GM23248 (cell line): ENCODE results near the gene TAF10. TPM values are rescaled to one million over a fixed set of nuclear protein-coding genes. Genes with fewer than 3 reads are reported as not detected.

Experiments used
- DNase-seq: peaks from one replicate; pipeline ENCODE4 v3.0.0-alpha.2; 2015
- H2AFZ ChIP-seq: fragments of 200-600 bp; sonication (generic); 2 replicates; pipeline ENCODE4 v1.6.1; 2016; ENCODE audit warnings: antibody characterized with exemption
- H3F3A ChIP-seq: fragments of 200-600 bp; sonication (generic); 2 replicates; pipeline ENCODE4 v1.6.1; 2016; ENCODE audit warnings: mild to moderate bottlenecking, antibody characterized with exemption, mixed run types; ENCODE audit not compliant: insufficient read depth
- H3K27ac ChIP-seq: fragments of 200-600 bp; sonication (generic); 2 replicates; pipeline ENCODE4 v1.5.1; 2016; ENCODE audit warnings: mild to moderate bottlenecking
- H3K27me3 ChIP-seq: fragments of 200-600 bp; sonication (generic); replicated peaks from 2 replicates; pipeline ENCODE4 v1.6.1; 2016; ENCODE audit warnings: mild to moderate bottlenecking; ENCODE audit not compliant: insufficient read depth
- H3K36me3 ChIP-seq: fragments of 200-600 bp; sonication (generic); 2 replicates; pipeline ENCODE4 v1.6.1; 2016; ENCODE audit warnings: low read depth, mild to moderate bottlenecking
- H3K4me1 ChIP-seq: fragments of 200-600 bp; sonication (generic); 2 replicates; pipeline ENCODE4 v1.6.1; 2016; ENCODE audit warnings: mild to moderate bottlenecking; ENCODE audit not compliant: insufficient read depth
- H3K4me2 ChIP-seq: fragments of 200-600 bp; sonication (generic); one replicate; pipeline ENCODE4 v1.6.1; 2016; ENCODE audit warnings: mild to moderate bottlenecking; ENCODE audit not compliant: unreplicated experiment
- H3K4me3 ChIP-seq: fragments of 200-600 bp; sonication (generic); 2 replicates; pipeline ENCODE4 v1.5.1; 2016; ENCODE audit warnings: mild to moderate bottlenecking
- H3K79me2 ChIP-seq: fragments of 200-600 bp; sonication (generic); 2 replicates; pipeline ENCODE4 v1.6.1; 2016; ENCODE audit warnings: mild to moderate bottlenecking; ENCODE audit not compliant: insufficient read depth
- H3K9ac ChIP-seq: fragments of 200-600 bp; sonication (generic); 2 replicates; pipeline ENCODE4 v1.6.1; 2016; ENCODE audit warnings: mild to moderate bottlenecking
- H3K9me2 ChIP-seq: fragments of 200-600 bp; sonication (generic); 2 replicates; pipeline ENCODE4 v1.6.1; 2016; ENCODE audit warnings: mixed run types, mild to moderate bottlenecking, moderate library complexity; ENCODE audit not compliant: insufficient read depth
- H3K9me3 ChIP-seq: fragments of 200-600 bp; sonication (generic); one replicate; pipeline ENCODE4 v1.6.1; 2017; ENCODE audit warnings: low read depth
- H4K20me1 ChIP-seq: fragments of 200-600 bp; sonication (generic); 2 replicates; pipeline ENCODE4 v1.6.0; 2016; ENCODE audit not compliant: insufficient read depth
- EZH2 ChIP-seq: fragments of 200-600 bp; sonication (generic); IDR thresholded peaks from 2 replicates; pipeline ENCODE4 v1.6.1; 2018; ENCODE audit warnings: antibody characterized with exemption, mild to moderate bottlenecking; ENCODE audit not compliant: insufficient read depth, poor library complexity, severe bottlenecking
- EZH2phosphoT487 ChIP-seq: fragments of 200-600 bp; sonication (generic); IDR thresholded peaks from 2 replicates; pipeline ENCODE4 v1.6.1; 2018; ENCODE audit warnings: antibody characterized with exemption, moderate library complexity, mild to moderate bottlenecking, low read depth; ENCODE audit not compliant: insufficient read depth
- WGBS, 2 experiments: methylation state at CpG; one replicate each; pipeline ENCODE4 v1.1.6; 2015 to 2017; ENCODE audit warnings: low lambda C conversion rate in 2 of 2, low coverage in 1 of 2; ENCODE audit errors: missing lambda C conversion rate in 2 of 2; 5-methylcytosine and 5-hydroxymethylcytosine counted together
- in situ Hi-C: fragments of 300-500 bp; cut with MboI; formaldehyde crosslinking; loops from 2 replicates; pipeline ENCODE4 v1.15.0; 2020
- polyA plus RNA-seq: library from polyadenylated mRNA; unstranded; fragments of >200 nt; fragmentation: Nextera tagmentation; extraction: Ambion mirVana; gene quantifications from 2 replicates; pipeline ENCODE4 v1.2.1, GENCODE V29; 2016
- total RNA-seq: library from RNA; depleted of rRNA; stranded (reverse); fragments of >200 nt; shearing (Covaris generic); gene quantifications from 2 replicates; pipeline ENCODE4 v1.2.3, GENCODE V29; 2014

TAF10 gene
- total and polyA plus RNA-seq, 2 experiments from 2014 or later: 67.9 to 172 TPM

DNA sequence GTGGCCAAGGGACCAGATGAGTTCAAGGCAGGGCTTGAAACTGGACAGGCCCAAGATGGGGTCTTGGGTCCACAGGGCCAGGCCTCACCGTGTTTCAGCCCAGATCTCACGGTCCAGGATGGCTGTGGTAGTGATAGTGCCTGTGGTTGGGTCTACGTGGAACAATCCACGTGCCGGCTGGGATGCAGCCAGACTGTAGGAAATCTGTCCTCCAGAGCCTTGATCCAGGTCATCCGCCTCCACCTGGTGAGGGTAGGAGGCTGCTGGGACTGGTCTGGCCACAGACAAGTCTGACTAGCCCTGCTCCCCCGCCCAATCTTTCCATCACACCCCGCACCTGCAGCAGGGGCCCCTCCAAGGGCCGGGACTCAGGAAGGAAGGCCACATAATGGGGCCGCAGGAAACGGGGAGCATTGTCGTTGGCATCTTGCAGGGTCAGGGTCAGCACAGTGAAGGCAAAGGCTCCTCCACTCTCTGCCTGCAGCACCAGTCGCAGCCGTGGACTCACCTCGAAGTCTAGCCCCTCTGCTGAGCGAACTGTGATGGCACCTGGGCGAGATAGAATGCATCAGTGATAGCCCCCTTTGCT is 13.9 kb upstream of the TAF10 start:
- Histone ChIP-seq H3F3A (no peaks in the 10 kb centered on the region), H3K4me1 (no peaks in the 10 kb centered on the region), H3K9me2 (no peaks in the 10 kb centered on the region), H3K9ac (no peak overlapping the region), H3K36me3 (no peaks in the 10 kb centered on the region), H3K27me3 (no peaks in the 10 kb centered on the region), H3K79me2 (no peaks in the 10 kb centered on the region), H4K20me1 (no peaks in the 10 kb centered on the region), H3K4me3 (no peak overlapping the region), H3K4me2 (no peak overlapping the region), H2AFZ (no peak overlapping the region), H3K27ac (no peak overlapping the region), H3K9me3 (no peaks in the 10 kb centered on the region)
- WGBS, 2 experiments: 90 to 93% methylated on average over 17 of the region's 17 CpGs
- in situ Hi-C loops: no loop called here
- TF ChIP-seq EZH2 (no peak), EZH2phosphoT487 (no peak)
- no peak for DNase-seq

DNA sequence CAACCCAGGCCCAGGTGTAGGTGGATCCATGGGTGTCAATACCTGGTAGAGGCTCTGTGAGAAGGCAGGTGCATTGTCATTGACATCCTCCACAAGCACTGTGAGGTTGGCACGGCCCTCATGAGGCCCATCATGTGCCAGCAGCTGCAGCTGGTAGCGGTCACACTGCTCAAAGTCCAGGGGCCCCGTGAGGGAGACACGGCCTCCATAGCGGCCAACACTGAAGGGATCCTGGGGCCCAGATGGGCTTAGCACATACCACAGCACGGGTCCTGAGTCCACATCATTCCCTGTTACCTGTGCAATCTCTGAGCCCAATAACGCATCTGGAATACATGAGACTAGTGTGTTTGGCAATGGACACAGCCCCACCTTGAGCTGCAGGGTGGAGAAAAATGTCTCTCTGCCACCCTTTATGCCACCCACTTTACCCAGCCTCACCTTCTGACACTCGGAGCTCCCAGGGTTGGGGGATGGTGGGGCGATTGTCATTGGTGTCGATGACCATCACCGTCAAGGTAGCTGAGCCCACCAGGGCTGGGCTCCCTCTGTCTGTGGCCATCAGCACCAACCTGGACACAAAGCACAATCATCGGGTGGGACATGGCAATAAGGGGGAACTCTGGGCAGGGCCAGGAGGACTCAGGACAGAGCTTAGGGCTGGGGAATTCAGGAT is 13.3 kb upstream of the TAF10 start:
- Histone ChIP-seq H3K4me2 (no peak overlapping the region), H4K20me1 (no peaks in the 10 kb centered on the region), H3K4me3 (no peak overlapping the region), H3F3A (no peaks in the 10 kb centered on the region), H2AFZ (no peak overlapping the region), H3K9me3 (no peaks in the 10 kb centered on the region), H3K9ac (no peak overlapping the region), H3K36me3 (no peaks in the 10 kb centered on the region), H3K27me3 (no peaks in the 10 kb centered on the region), H3K4me1 (no peaks in the 10 kb centered on the region), H3K79me2 (no peaks in the 10 kb centered on the region), H3K27ac (no peak overlapping the region), H3K9me2 (no peaks in the 10 kb centered on the region)
- 76 to 78% methylated on average over 12 of the region's 12 CpGs for WGBS, 2 experiments
- TF ChIP-seq EZH2 (no peak), EZH2phosphoT487 (no peak)
- DNase-seq: no peak
- in situ Hi-C loops: no loop called here

DNA sequence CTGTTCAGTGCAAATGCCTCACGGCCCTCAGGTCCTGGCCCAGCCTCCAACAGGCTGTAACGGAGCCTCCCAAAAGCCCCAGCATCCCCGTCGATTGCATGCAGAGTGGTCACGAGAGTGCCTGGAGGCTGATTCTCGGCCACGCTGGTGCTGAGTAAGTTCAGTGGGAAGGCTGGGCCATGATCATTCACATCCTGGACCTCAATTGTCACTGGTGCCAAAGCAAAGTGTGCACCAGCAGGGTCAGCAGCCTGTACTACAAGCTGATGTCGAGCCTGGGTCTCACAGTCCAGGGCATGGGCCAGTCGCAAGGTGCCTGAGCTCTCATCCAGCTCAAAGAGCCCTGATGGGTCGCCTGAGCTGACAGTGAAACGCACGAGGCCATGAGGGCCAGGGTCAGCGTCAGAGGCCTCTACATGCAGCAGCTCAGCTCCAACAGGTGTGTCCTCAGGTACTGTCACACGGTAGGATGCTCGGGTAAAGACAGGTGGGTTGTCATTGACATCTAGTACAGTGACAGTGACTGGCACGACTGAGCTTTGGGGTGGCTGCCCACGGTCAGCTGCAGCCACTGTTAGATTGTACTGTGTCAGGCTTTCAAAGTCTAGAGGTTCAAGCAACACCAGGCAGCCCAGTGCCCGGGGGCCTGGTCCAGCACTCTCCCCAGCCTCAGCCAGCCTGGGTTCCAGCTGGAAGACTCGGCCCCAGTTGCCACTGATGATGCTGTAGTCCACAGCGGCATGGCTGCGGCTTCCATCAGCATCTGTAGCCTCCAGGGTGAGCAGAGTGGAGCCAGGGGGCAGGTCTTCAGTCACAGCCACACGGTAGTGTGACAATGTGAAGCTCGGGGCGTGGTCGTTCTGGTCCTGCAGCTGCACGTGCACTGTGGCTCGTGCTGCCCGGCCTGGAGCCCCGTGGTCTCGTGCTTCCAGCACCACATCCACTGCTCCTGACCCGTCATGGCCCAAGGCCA is 11.7 kb upstream of the TAF10 start:
- Histone ChIP-seq H4K20me1 (no peaks in the 10 kb centered on the region), H3K36me3 (no peaks in the 10 kb centered on the region), H3K4me1 (peaks cover 4% of the 10 kb centered on the region; the same call in 1 of the 2 replicates), H2AFZ (no peak overlapping the region), H3K27ac (no peak overlapping the region), H3K4me2 (no peak overlapping the region), H3F3A (peaks cover 1% of the 10 kb centered on the region; the same call in 1 of the 2 replicates), H3K9me2 (no peaks in the 10 kb centered on the region), H3K27me3 (no peaks in the 10 kb centered on the region), H3K9me3 (no peaks in the 10 kb centered on the region), H3K4me3 (no peak overlapping the region), H3K79me2 (no peaks in the 10 kb centered on the region), H3K9ac (no peak overlapping the region)
- in situ Hi-C loops: no loop called here
- DNase-seq: no peak
- WGBS, 2 experiments: 80 to 83% methylated on average over 31 of the region's 31 CpGs
- TF ChIP-seq EZH2 (no peak), EZH2phosphoT487 (no peak)

DNA sequence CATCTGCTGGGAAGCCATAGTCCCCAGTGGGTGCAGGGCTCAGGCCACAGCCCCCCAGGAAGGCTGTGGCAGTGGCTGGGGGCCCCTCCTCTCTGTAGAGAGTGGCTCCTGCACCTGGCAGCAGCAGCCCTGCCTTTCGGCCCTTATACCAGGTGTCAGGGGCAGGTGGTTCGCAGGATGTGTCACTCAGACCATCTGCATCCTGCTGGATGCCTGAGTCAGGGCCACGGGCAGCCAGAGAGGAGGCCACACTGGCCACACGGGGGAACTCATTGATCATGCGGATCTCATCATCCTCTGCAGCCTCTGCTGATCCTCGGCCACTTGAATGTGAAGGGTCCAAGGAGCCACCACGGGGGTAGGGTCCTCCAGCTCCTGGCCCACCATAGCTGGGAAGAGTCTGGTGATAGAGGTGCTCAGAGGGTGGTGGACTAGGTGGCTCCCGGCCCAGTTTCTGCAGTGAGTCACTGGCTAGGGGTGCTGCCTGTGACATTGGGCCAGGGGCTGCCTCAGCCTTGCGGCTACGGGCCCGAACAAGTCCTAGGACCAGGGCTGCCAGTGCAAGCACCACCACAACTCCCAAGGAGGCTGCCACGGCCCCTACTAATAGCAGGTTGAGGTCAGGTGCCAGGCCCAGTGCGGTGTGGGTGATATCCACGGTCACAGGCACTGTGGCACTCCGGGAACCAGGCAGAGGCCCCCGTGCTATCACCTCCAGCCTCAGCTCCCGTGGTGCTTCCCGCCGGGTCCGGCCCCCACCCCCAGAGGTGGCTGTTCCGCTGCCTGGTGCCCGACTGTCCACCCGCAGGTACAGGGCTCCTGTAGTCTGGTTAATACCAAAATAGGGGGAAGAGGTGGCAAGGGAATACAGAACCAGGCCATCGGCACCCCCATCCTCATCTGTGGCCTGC is 10.5 kb upstream of the TAF10 start:
- Histone ChIP-seq H3K27ac (no peak overlapping the region), H3K4me3 (no peak overlapping the region), H2AFZ (no peak overlapping the region), H3K4me1 (peaks cover 13% of the 10 kb centered on the region), H3K36me3 (no peaks in the 10 kb centered on the region), H3K9ac (no peak overlapping the region), H3K9me3 (no peaks in the 10 kb centered on the region), H3K4me2 (no peak overlapping the region), H4K20me1 (no peaks in the 10 kb centered on the region), H3K9me2 (no peaks in the 10 kb centered on the region), H3K79me2 (peaks cover 5% of the 10 kb centered on the region; the same call in 1 of the 2 replicates), H3F3A (peaks cover 13% of the 10 kb centered on the region), H3K27me3 (no peaks in the 10 kb centered on the region)
- TF ChIP-seq EZH2: no peak
- TF ChIP-seq EZH2phosphoT487: no peak
- in situ Hi-C loops: no loop called here
- 88 to 89% methylated on average over 21 to 24 of the region's 24 CpGs for WGBS, 2 experiments
- DNase-seq: no peak
